SH-SY5Y (cell line): ENCODE data around the gene ACVR1B.

Source experiments
- GATA2 ChIP-seq: IDR thresholded peaks from 2 replicates; pipeline ENCODE4 v1.6.1; 2011; ENCODE audit warnings: mild to moderate bottlenecking, low read depth, low read length
- GATA3 ChIP-seq: IDR thresholded peaks from 2 replicates; pipeline ENCODE4 v1.6.1; 2011; ENCODE audit warnings: low read depth, mild to moderate bottlenecking, low read length, moderate library complexity

DNA sequence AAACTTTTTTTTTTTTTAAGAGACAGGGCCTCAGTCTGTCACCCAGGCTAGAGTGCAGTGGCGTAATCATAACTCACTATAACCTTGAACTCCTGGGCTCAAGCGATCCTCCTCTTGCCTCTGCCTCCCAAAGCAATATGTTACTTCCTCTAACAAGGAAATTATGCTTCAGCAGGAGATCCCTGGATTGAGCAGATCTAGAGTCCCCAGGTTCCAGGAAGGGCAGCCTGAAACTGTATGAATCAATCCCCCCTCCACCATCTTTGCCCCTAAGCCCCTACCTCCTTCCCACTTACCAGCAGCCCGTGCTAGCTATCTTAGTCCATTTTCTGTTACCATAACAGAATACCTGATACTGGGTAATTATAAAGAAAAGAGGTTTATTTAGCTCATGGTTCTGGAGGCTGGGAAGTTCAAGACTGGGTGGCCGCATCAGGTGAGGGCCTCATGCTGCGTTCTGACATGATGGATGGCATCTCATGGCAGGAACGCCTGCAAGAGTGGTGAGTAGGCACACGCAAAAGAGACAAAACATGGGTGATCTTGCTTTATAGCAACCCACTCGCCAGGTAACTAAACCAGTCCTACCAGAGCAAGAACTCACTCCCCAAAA is 60.2 kb downstream of the ACVR1B start:
- TF ChIP-seq GATA2: no peak
- TF ChIP-seq GATA3: no peak
